ENCODE data around the gene MARCHF11.

MARCHF11 gene

GRCh38 chr5:16050414-16050813, 129.2 kb downstream of the MARCHF11 start:
- DNase-seq: no peak

DNA sequence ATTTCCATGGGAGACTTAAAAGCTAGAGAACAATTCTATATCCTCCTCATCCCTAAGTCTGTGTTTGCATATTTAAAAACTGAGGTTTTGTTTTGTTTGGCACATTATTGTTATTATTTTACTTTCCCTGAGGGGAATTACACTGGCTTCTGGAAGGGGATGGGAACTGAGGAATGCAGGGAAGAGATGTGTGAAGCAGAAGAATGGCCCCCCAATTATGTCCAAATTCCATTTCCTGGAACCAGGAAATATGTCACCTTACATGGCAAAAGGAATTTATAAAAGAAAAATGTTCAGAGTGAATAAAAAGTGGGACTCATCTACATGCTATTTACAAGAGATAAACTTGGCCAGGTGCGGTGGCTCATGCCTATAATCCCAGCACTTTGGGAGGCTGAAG, 129.8 kb downstream of the MARCHF11 start:
- no peak for DNase-seq

DNA sequence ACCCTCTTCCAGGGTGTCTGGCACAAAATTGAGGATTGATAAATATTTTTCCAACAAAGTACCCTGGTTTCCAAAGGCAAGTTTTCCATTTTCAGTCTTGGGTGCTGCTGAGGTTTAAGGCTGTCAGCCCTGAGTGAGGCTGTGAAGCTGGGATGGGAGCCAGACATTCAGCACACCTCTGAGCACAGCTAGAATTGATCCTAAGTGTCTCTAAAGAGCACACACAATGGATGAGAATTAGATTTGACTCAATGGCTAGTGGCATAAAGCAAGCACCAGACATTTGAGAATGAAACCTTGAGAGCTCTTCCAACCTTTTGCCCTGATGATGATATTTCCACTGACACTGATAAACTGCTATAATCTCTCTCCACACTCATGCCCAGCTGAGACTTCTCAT, 131.5 kb downstream of the MARCHF11 start:
- no peak for DNase-seq

DNA sequence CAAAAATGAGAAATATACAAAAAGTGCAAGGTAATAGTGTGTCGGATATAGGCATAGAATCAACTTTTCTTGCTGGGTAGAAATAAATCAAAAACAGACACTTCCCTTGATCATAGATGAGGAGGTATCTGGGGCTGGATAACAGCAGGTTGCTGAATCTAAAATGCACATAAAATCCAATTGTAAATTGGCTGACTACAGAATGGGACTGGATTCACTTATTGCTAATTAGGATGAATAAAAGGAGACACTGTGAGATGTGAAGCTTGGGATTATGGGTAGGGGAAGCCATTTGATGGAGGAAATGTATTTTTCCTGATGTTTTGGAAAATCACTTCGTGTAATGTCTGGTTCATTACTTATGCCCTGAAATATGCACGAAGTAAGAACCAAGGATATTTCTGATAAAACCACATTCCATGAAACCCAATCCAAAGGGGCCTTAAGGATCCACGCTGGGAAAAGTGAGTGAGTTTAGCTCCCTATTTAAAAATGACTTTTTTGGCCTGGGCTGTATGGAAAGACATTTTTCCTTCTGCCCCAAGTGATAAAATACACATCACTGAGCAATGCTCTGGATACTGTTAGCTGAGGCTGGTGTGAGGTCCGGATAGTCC, 136.1 kb downstream of the MARCHF11 start:
- DNase-seq: no peak

- no peak for DNase-seq
Observed at GRCh38 chr5:16037121-16037845, 142.3 kb downstream of the MARCHF11 start.

DNA sequence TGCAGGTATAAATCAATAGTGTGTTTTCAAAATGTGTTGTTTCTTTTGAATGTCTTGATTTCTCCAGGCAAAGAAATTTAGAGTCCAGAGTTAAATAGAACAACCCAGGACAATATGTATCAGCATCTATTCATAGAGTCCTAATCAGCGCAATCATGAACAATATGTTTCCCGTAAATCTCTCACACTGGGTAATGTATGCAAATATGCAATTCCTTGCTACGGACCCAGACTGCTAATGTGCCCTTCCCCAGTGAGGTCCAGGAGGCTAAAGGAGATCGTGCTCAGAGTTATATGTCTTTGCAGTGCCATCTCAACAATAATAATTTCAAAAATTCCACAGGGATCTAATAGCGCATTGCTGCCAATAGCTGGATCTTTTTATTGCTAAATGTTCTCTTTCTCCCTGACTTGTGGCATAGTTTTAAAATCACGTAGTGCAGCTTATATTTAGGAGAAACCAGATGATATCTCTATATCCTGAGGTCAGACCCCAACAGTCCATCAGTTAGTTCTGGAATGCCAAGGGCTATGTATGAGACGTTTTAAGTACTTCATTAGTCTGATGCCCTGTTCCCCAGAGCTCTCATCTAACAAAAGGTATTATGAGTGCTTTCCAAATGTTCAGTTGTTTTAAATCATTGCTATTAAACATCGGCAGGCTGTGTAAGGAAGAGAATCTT, 145.1 kb downstream of the MARCHF11 start:
- no peak for DNase-seq

GRCh38 chr5:16033187-16033925, 146.2 kb downstream of the MARCHF11 start:
- no peak for DNase-seq

DNA sequence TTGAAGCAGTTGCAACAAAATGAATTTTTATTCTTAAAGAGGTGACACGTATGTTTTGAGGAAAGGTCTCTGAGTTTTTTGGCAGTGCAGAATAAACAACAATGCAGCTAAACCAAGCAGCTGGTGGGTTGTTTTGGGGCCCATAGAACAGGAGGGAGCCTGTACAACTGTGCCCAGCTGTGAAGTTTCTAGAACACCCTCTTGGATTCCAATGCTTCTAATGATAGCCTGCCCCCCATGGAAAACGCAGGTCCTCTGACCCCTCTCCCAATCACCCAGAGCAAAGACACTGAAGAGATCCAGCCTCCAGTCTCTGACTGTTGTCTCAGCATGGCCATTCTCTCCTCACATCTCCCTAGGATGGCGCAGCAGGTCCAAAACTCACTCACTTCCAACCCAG, 150.9 kb downstream of the MARCHF11 start:
- DNase-seq: no peak

GRCh38 chr5:16025681-16026080, 153.9 kb downstream of the MARCHF11 start:
- no peak for DNase-seq

DNA sequence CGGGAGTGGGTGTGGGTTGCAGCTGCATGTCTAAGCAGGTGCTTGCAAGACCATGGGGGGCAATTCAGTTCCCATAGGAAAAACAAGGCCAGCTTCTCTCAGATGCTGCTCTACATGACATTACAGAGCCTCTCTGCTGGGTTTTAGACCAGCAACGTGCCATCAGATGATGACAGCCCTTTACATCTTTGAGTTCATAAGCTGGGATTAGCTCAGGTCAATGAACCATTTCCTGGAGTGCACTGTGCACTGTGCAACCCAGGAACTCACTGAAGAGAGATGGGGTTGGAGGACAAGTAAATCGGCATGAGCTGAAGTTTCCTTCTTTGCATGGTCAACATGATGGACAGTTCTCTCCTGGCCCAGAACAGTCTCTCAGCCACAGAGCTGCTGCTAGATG, 160.6 kb downstream of the MARCHF11 start:
- no peak for DNase-seq

- DNase-seq: no peak
Observed at GRCh38 chr5:16017720-16018119, 161.9 kb downstream of the MARCHF11 start.
